HG03025 (cell line): Measurements from ENCODE around the gene SLC4A7.
"Not testable (repeated sequence)": the region's sequence is repeated elsewhere in the genome, so short reads cannot be mapped to it uniquely, and the experiment has no call there.

Experiments
- ATAC-seq: cut with Tn5 transposase; IDR thresholded peaks from one replicate; pipeline ENCODE4 v1.9.1; 2021; ENCODE audit warnings: mild to moderate bottlenecking, moderate library complexity; ENCODE audit not compliant: unreplicated experiment, low FRiP score

The SLC4A7 gene

GRCh38 chr3:27328982-27329762 lies 155.0 kb downstream of the SLC4A7 start:
- not testable (repeated sequence) for ATAC-seq

- ATAC-seq: no peak
Observed at GRCh38 chr3:27326629-27327545, 157.3 kb downstream of the SLC4A7 start.

DNA sequence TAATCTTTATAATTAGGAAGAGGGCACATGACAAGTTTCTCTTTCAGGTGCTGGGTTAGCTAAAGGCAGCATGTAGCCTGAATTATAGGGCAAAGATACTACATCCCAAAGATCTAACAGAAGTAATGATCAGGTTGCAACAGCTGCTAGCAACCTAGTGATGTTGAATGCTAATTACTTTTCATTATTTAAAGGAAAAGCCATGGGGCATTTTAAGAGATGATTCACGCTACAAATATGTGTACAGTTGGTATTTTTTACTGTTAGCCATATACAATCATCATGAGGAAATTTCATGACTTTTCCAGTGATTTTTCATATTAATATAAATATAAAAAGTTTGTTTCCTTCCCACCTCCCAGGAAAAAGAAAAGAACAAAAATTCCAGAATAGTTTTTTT lies 158.0 kb downstream of the SLC4A7 start:
- no peak for ATAC-seq

- ATAC-seq: no peak
Observed at GRCh38 chr3:27325419-27325818, 158.8 kb downstream of the SLC4A7 start.

DNA sequence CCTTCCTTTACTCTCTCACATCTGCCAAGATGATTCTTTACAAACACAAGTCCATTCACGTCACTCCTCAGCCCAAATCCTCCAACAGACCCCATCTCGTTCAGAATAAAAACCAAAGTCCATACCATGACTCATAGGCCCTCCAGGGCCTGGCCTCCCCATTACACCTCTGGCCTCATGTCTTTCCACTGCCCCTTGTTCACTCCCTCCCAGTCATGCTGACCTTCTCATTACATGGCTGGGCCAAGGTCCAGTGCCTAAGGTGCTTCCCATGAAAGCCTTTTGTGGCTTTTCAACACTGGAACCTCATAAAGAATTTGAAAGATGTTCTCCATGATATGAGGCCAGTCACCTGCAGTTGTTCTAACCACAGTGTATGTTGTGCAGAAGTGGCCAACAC lies 159.5 kb downstream of the SLC4A7 start:
- no peak for ATAC-seq

DNA sequence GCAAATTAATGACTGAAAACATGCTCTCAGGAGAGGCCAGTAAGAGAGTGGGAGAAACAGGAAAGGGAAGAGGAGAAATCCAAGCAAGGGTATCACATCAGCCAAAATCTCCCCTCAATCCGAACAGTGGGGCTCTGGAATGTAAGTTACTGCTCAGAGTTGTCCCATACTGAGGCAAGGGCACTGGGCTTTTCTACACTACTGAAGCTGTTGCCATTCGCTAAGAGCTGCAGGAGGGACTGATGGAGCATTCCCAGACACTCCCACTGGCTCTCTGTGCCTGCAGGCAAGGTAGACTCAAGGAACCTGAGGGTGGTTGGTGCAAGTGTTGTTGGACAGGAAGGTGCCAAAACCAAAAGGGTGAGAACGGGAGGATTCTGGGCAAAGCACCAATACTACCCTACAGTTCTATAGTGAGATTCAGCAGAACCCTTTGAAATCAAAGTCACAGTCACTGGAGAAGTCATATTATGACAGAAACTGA lies 161.1 kb downstream of the SLC4A7 start:
- ATAC-seq: no peak
